HG03571 (cell line): Measurements from ENCODE around the gene ADAP1.

ENCODE experiments used
- ATAC-seq: cut with Tn5 transposase; IDR thresholded peaks from one replicate; pipeline ENCODE4 v1.9.1; 2021; ENCODE audit not compliant: unreplicated experiment

The ADAP1 gene

GRCh38 chr7:910441-910861 lies 44.0 kb downstream of the ADAP1 start:
- no peak for ATAC-seq

DNA sequence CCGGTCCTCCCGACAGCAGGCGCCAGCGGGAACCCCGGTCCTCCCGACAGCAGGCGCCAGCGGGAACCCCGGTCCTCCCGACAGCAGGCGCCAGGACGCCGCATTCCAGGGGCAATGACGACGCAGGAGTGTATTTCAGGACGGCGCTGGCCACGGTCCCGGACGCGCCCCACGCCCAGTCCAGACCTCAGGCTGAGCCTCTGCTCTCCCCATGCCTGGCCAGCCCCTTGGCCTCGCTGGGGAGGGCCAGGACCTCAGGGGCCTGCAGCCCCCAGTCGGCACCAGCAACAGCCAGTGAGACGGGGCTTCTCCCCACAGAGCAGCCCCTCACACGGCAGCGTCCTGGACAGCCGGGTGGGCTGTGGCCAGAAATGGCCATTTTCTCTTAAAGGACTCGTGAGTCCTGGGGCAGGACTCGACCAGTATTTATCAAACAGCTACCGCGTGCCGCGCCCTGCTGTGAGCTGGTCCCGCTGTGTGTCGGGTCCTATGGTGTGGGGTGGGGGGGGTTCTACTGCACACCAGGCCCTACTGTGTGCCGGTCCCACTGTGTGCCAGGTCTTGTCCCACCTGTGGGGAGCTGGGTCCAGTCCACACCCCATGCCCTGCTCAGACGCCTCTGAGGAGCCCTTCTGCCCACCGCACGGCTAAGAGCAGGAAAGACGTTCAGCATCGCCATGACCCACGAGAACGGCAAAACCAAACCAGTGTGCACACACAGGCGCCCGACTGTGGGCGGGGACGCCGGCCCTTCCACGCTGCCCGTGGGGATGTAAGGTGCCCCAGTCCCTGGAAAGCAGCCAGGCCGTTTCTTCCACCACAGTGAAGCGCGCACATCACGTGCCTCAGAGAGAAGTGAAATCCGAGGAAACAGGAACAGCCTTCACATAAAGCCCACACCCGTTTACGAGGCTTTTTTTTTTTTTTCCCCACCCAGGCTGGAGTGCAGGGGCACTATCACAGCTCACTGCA lies 44.8 kb downstream of the ADAP1 start:
- ATAC-seq, result no peak

- ATAC-seq, result peak; percentile 55
Measured at GRCh38 chr7:908591-909357, 45.7 kb downstream of the ADAP1 start.

DNA sequence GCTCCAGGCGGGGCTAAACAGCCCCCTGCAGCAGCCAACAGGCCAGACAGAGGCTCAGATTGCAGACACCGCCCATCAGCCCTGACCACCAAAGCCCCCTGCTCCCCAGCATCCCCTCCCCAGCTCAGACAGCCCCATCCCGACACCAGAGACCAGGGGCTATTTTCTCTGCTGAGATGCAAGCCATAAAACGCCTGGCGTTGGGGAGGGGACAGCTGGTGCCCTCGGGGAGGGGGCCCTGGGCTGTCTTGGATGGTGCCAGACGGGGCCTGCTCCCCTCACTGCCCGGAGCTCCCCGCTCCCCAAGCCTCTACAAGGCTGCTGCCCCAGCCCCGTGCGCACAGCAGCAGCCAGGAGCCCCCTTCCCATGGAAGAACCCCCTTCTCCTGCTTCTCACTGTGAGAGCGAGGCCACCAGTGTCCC lies 46.3 kb downstream of the ADAP1 start:
- ATAC-seq, result no peak

- ATAC-seq, result no peak
Measured at GRCh38 chr7:907158-907980, 47.1 kb downstream of the ADAP1 start.

- ATAC-seq, result no peak
Measured at GRCh38 chr7:906776-907157, 47.7 kb downstream of the ADAP1 start.

DNA sequence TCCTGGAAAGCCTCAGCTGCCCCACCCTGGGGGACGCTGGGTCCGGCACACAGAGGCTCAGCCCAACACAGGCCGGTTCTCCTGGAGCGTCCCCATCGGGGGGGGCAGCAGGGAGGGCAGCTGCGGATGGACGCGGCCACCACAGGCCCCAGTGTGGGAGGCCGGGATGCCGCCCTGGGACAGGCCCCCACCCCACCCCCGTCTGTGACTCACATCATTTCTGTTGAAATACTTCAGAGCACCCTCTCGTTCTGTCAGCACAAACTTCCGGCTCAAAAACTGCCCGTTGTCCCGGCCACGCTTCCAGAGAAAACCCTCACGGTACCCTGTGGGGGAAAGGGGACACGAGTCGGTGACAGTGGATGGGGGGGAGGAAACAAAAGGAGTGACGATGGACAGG lies 49.6 kb downstream of the ADAP1 start:
- no peak for ATAC-seq

- no peak for ATAC-seq
Measured at GRCh38 chr7:903921-904755, 50.3 kb downstream of the ADAP1 start.

- no peak for ATAC-seq
Measured at GRCh38 chr7:902996-903395, 51.5 kb downstream of the ADAP1 start.

GRCh38 chr7:901388-902154 lies 52.9 kb downstream of the ADAP1 start:
- ATAC-seq, result no peak

GRCh38 chr7:901041-901387 lies 53.5 kb downstream of the ADAP1 start:
- no peak for ATAC-seq

- ATAC-seq, result no peak
Measured at GRCh38 chr7:900331-901040, 54.0 kb downstream of the ADAP1 start.

GRCh38 chr7:899806-900205 lies 54.7 kb downstream of the ADAP1 start:
- ATAC-seq, result no peak

DNA sequence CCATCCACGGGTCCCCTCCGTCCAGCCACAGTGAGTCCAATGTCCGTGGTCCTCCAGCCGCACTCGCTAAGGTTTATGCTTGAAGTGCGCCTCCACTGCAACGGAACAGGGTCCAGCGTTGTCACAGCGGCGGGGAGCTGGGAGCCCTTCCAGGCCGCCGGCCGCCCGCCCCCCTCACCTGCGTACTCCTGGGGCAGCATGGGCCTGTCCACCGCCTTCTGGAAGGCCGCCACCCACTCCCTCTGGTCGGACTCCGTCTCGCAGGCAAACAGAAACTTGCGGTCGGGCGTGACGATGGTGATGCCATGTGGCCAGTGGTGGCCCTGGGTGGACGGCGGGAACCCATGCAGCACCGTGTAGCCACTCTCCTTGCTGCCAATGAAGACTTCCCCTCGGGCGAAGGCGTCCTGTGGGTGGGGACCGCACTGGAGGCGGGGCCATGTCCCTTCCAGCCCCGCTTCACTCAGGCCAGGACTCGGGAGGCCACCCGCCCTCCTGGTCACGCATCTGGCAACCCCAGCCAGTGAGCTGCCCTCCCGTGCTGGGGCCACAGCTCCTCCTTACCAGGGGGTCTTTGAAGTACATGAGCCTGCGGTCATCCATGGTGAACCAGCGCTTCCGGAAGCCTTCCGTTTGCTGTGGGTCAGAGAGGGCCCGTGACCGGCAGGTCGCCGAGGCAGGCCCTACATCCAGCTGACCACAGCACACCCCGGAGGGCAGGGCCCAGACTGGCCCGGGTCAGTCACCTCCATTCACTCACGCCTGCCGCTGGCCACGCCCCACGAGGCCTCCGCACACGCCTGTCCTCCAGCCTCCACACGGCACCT lies 55.4 kb downstream of the ADAP1 start:
- ATAC-seq, result no peak

DNA sequence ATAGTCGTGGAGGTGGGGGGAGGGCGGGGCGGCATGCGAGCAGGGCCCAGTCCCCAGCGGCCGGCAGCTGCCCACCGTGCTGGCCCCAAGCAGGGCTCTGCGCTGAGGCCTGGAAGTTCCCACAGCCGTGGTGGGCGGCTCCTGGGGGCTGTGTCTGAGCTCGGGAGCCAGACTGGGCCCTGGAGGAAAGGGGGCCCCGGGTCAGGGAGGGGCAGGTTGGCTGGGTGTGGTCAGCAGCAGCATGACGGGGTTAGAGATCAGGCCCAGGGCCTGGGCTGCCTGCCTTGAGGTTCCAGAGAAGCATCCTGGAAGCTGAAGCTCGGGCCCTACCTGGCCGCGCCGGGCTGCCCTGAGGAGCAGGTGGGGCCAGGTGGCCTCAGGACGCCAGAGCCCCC lies 56.0 kb downstream of the ADAP1 start:
- ATAC-seq, result no peak

DNA sequence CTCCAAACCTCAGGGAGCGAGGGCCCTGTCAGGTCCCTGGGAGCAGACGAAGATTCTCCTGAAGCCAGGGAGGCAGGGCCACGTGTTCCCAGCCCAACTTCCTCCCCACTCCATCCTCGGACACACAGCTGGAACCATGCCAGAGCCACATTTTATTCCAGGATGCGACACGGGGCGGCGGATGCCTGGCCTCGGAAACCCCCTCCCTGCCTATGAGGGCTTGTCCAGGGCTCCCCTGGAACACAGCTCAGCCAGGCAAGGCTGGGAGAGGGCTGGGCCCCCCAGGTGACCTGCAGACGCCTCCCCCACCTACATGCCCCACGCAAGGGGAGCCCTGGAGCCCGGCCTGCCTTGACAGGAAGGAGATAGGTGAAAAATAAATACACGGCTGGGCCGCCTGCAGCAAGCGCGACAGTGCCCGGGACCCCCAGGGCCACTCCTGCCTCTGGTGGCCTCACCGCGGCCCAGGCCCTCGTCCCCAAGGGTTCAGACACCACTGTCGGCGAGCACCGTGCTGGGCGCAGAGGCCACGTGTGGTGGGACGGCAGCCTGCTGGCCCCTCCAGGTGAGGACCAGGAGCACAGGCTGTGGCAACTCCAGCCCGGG lies 56.6 kb downstream of the ADAP1 start:
- ATAC-seq, result no peak

- ATAC-seq, result no peak
Measured at GRCh38 chr7:897086-897485, 57.4 kb downstream of the ADAP1 start.
